GM12865 (cell line): ENCODE data around the gene ARHGAP22.

Experiments
- DNase-seq: peaks from one replicate; pipeline ENCODE4 v3.0.0; 2010; ENCODE audit warnings: low read depth
- H3K4me3 ChIP-seq: 2 replicates; pipeline ENCODE4 v1.5.1; 2011; ENCODE audit warnings: mild to moderate bottlenecking, low read depth, low read length, control low read depth
- TF ChIP-seq, protein P1 (sequence below): IDR thresholded peaks from 2 replicates; pipeline ENCODE4 v1.5.1; 2011; ENCODE audit warnings: low read length, control low read depth, low read depth, inconsistent platforms; ENCODE audit not compliant: insufficient read depth; ENCODE audit errors: missing control alignments

The ARHGAP22 gene

DNA sequence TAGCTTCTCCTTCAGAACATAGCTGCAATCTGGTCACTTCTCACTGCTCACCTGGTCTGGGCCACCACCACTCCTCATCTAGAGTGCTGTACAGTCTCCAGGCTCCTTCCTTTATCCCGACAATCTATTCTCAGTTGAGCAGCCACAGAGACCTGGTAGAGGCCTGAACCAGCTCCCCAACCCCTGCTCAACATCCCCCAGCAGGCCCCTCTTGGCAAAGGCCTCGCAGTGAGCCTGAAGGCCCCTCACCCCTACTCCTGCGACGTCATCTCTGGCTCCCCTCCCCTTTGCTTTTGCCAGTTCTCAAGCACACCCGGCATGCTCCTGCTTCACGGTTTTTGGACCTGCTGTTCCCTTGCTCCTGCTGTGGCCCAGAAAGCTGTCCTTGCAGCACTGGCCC is 113.9 kb downstream of the ARHGAP22 start:
- H3K4me3 ChIP-seq, result no peak overlapping the region
- TF ChIP-seq, protein P1, sequence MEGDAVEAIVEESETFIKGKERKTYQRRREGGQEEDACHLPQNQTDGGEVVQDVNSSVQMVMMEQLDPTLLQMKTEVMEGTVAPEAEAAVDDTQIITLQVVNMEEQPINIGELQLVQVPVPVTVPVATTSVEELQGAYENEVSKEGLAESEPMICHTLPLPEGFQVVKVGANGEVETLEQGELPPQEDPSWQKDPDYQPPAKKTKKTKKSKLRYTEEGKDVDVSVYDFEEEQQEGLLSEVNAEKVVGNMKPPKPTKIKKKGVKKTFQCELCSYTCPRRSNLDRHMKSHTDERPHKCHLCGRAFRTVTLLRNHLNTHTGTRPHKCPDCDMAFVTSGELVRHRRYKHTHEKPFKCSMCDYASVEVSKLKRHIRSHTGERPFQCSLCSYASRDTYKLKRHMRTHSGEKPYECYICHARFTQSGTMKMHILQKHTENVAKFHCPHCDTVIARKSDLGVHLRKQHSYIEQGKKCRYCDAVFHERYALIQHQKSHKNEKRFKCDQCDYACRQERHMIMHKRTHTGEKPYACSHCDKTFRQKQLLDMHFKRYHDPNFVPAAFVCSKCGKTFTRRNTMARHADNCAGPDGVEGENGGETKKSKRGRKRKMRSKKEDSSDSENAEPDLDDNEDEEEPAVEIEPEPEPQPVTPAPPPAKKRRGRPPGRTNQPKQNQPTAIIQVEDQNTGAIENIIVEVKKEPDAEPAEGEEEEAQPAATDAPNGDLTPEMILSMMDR, result no peak
- DNase-seq, result no peak

DNA sequence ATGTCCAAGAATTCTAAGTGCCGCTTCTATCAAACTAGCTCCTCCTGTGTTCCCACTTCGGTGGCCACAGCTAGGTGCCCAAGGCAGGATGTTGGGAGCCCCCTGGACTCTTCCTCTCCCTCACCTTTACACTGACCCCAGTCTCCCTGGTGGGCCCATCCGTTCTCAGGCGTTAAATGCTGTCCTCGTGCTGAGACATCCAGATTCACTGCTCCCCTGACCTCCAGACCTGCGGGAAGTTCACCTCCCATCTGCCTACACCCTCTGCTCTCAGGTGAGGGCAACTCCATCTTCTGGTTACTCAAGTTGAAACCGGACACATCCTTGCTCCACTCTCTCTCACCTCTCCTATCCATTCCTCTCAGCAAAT is 114.3 kb downstream of the ARHGAP22 start:
- no peak overlapping the region for H3K4me3 ChIP-seq
- no peak for DNase-seq
- TF ChIP-seq, protein P1, result no peak

- no peak for DNase-seq
- H3K4me3 ChIP-seq, result no peak overlapping the region
- TF ChIP-seq, protein P1, result no peak
Observed at GRCh38 chr10:48489099-48489498, 115.8 kb downstream of the ARHGAP22 start.

DNA sequence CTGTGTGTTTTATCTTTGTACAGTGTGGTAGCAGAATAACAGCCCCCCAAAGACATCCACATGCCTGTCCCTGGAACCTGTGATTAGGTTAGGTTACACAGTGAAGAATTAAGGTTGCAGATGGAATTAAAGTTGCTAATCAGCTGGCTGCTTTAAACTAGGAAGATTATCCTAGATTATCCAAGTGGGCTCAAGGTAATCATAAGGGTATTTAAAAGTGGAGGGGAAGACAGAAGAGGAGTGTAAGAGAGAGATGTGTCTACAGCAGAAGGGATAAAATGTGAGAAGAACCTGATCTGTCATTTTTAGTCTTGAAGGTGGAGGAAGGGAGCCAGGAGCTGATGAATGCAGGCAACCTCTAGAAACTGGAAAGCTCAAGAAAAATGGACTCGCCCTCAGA is 117.6 kb downstream of the ARHGAP22 start:
- TF ChIP-seq, protein P1, result no peak
- H3K4me3 ChIP-seq, result no peak overlapping the region

GRCh38 chr10:48485711-48486110 is 119.2 kb downstream of the ARHGAP22 start:
- TF ChIP-seq, protein P1, result no peak
- no peak for DNase-seq
- H3K4me3 ChIP-seq, result no peak overlapping the region

More for the DNA sequence above, 117.6 kb downstream of the ARHGAP22 start:
- DNase-seq, result no peak

GRCh38 chr10:48484911-48485310 is 120.0 kb downstream of the ARHGAP22 start:
- H3K4me3 ChIP-seq, result no peak overlapping the region
- TF ChIP-seq, protein P1, result no peak
- no peak for DNase-seq

GRCh38 chr10:48482207-48482606 is 122.7 kb downstream of the ARHGAP22 start:
- no peak for DNase-seq
- H3K4me3 ChIP-seq, result no peak overlapping the region
- TF ChIP-seq, protein P1, result no peak
